Uterus (tissue), 2 donors: Measurements from ENCODE around the gene NDC1.
"Not testable (repeated sequence)": the region's sequence is repeated elsewhere in the genome, so short reads cannot be mapped to it uniquely, and the experiment has no call there.

ENCODE experiments used
- CTCF ChIP-seq, 4 experiments: fragments of 200-600 bp in 2 of 4; fragments of 450-650 bp in 2 of 4; sonication (generic) in 2 of 4; IDR thresholded peaks; one replicate each; pipeline ENCODE4 v1.5.1; 2016 to 2019; ENCODE audit warnings: antibody characterized with exemption in 4 of 4, mild to moderate bottlenecking in 2 of 4, moderate library complexity in 1 of 4
- POLR2A ChIP-seq, 2 donors: fragments of 450-650 bp; IDR thresholded peaks; one replicate each; pipeline ENCODE4 v1.6.1; 2016; ENCODE audit warnings: antibody characterized with exemption in 2 of 2, mild to moderate bottlenecking in 1 of 2, moderate library complexity in 1 of 2

DNA sequence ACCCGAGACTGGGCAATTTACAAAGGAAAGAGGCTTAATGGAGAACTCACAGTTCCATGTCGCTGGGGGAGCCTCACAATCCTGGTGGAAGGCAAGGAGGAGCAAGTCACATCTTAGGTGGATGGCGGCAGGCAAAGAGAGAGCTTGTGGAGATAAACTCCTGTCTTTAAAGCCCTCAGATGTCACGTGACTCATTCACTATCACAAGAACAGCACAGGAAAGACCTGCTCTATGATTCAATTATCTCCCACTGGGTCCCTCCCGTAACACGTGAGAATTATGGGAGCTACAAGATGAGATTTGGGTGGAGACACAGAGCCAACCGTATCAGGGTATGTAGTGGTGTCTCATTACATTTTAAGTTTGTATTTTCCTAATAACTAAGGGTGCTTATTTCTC lies 77.6 kb downstream of the NDC1 start:
- not testable (repeated sequence) for TF ChIP-seq CTCF, POLR2A (IDR thresholded peaks at IDR 0.05)
